NT2/D1 (cell line): ENCODE results near the gene CYB5A.
"Not testable (repeated sequence)": the region's sequence is repeated elsewhere in the genome, so short reads cannot be mapped to it uniquely, and the experiment has no call there.

ENCODE experiments used
- DNase-seq: peaks from one replicate; pipeline ENCODE4 v3.0.0-alpha.2; 2011; ENCODE audit warnings: low read depth, low spot score
- H3K27me3 ChIP-seq: 2 replicates; pipeline ENCODE4 v1.6.0; 2011; ENCODE audit warnings: mild to moderate bottlenecking; ENCODE audit not compliant: insufficient read length, insufficient read depth
- H3K36me3 ChIP-seq: 2 replicates; pipeline ENCODE4 v1.6.1; 2011; ENCODE audit warnings: mild to moderate bottlenecking, low read length, mixed read lengths; ENCODE audit not compliant: insufficient read depth, insufficient read length
- H3K4me1 ChIP-seq: 2 replicates; pipeline ENCODE4 v1.5.1; 2011; ENCODE audit not compliant: insufficient read depth, insufficient read length
- H3K4me3 ChIP-seq: 2 replicates; pipeline ENCODE4 v1.5.1; 2011; ENCODE audit warnings: low read depth; ENCODE audit not compliant: insufficient read length
- H3K9ac ChIP-seq: 2 replicates; pipeline ENCODE4 v1.6.0; 2011; ENCODE audit warnings: low read depth; ENCODE audit not compliant: insufficient read length
- H3K9me3 ChIP-seq: 2 replicates; pipeline ENCODE4 v1.5.1; 2011; ENCODE audit warnings: mild to moderate bottlenecking, low read length; ENCODE audit not compliant: insufficient read depth
- SUZ12 ChIP-seq: IDR thresholded peaks from 2 replicates; pipeline ENCODE4 v1.6.1; 2011; ENCODE audit not compliant: insufficient read length, insufficient read depth; ENCODE audit errors: extremely low read depth
- YY1 ChIP-seq: IDR thresholded peaks from 2 replicates; pipeline ENCODE4 v1.6.1; 2011; ENCODE audit not compliant: insufficient read length, insufficient read depth
- ZNF274 ChIP-seq: IDR thresholded peaks from 2 replicates; pipeline ENCODE4 v1.6.1; 2011; ENCODE audit warnings: mild to moderate bottlenecking, low read depth, low read length

CYB5A gene

GRCh38 chr18:74329688-74330205 lies 38.0 kb upstream of the CYB5A start:
- no peak overlapping the region for H3K9ac ChIP-seq
- TF ChIP-seq SUZ12: no peak
- TF ChIP-seq ZNF274: no peak
- no peak for TF ChIP-seq YY1
- no peaks in the 10 kb centered on the region for H3K27me3 ChIP-seq
- no peak overlapping the region for H3K4me3 ChIP-seq
- no peaks in the 10 kb centered on the region for H3K4me1 ChIP-seq
- no peaks in the 10 kb centered on the region for H3K36me3 ChIP-seq
- H3K9me3 ChIP-seq: no peaks in the 10 kb centered on the region
- no peak for DNase-seq

- Histone ChIP-seq H3K9me3 (no peaks in the 10 kb centered on the region), H3K4me1 (no peaks in the 10 kb centered on the region), H3K36me3 (no peaks in the 10 kb centered on the region), H3K9ac (no peak overlapping the region), H3K4me3 (no peak overlapping the region), H3K27me3 (no peaks in the 10 kb centered on the region)
- DNase-seq: no peak
- no peak for TF ChIP-seq SUZ12
- TF ChIP-seq ZNF274: no peak
- no peak for TF ChIP-seq YY1
These were observed 36.4 kb upstream of the CYB5A start for GRCh38 chr18:74328206-74328605.

- H3K36me3 ChIP-seq, H3K27me3 ChIP-seq, H3K9ac ChIP-seq, H3K4me3 ChIP-seq, H3K9me3 ChIP-seq, H3K4me1 ChIP-seq, DNase-seq: not testable (repeated sequence)
These were observed 35.0 kb upstream of the CYB5A start for GRCh38 chr18:74326791-74327190.

GRCh38 chr18:74326231-74326630 lies 34.5 kb upstream of the CYB5A start:
- Histone ChIP-seq H3K27me3 (no peaks in the 10 kb centered on the region), H3K36me3 (no peaks in the 10 kb centered on the region), H3K9me3 (no peaks in the 10 kb centered on the region), H3K9ac (no peak overlapping the region), H3K4me1 (no peaks in the 10 kb centered on the region), H3K4me3 (no peak overlapping the region)
- TF ChIP-seq ZNF274 (no peak), SUZ12 (no peak)
- DNase-seq: no peak

- H3K36me3 ChIP-seq: no peaks in the 10 kb centered on the region
- H3K9ac ChIP-seq: no peak overlapping the region
- no peak for TF ChIP-seq SUZ12
- no peak for TF ChIP-seq ZNF274
- no peak for TF ChIP-seq YY1
- H3K27me3 ChIP-seq: no peaks in the 10 kb centered on the region
- no peak overlapping the region for H3K4me3 ChIP-seq
- peaks cover 14% of the 10 kb centered on the region; the same call in 1 of the 2 replicates for H3K9me3 ChIP-seq
- DNase-seq: no peak
- H3K4me1 ChIP-seq: no peaks in the 10 kb centered on the region
These were observed 24.8 kb upstream of the CYB5A start for GRCh38 chr18:74316257-74317170.

- Histone ChIP-seq H3K36me3 (no peaks in the 10 kb centered on the region), H3K4me1 (no peaks in the 10 kb centered on the region), H3K4me3 (no peak within 1 kb of the TSS), H3K9ac (no peak within 1 kb of the TSS), H3K9me3 (peaks cover 18% of the 10 kb centered on the region; the same call in 1 of the 2 replicates), H3K27me3 (no peaks in the 10 kb centered on the region)
- no peak for DNase-seq
- TF ChIP-seq ZNF274: no peak
- TF ChIP-seq SUZ12: no peak
- TF ChIP-seq YY1: no peak
These were observed 23.9 kb upstream of the CYB5A start, which contains the start of gene C18orf63 for GRCh38 chr18:74315464-74316256. Gene C18orf63 (plus strand): TSS chr18:74315839. CDS start chr18:74317866, 2,027 bp downstream.

GRCh38 chr18:74314759-74315463 lies 23.1 kb upstream of the CYB5A start:
- no peaks in the 10 kb centered on the region for H3K36me3 ChIP-seq
- no peaks in the 10 kb centered on the region for H3K4me1 ChIP-seq
- no peak overlapping the region for H3K9ac ChIP-seq
- no peak for DNase-seq
- TF ChIP-seq SUZ12 (no peak), ZNF274 (no peak), YY1 (no peak)
- peaks cover 18% of the 10 kb centered on the region; the same call in 1 of the 2 replicates for H3K9me3 ChIP-seq
- H3K4me3 ChIP-seq: no peak overlapping the region
- H3K27me3 ChIP-seq: no peaks in the 10 kb centered on the region
